ENCODE measurements around the gene FTCDNL1. TPM values are rescaled to one million over a fixed set of nuclear protein-coding genes. Genes with fewer than 3 reads are reported as not detected.

The FTCDNL1 gene
- total and polyA plus RNA-seq, 2 of the 13 experiments (the other 11 are each of a cell fraction or from before 2014, with no cell fraction given) = 0.98 to 1.4 TPM

- no peak for TF ChIP-seq CTCF (CRISPR knock-in tag; IDR thresholded peaks at IDR 0.05)
- TF ChIP-seq PBX3 (CRISPR knock-in tag; IDR thresholded peaks at IDR 0.05; ENCODE audit: borderline replicate concordance) = no peak
- TF ChIP-seq ZNF317 (CRISPR knock-in tag; IDR thresholded peaks at IDR 0.05) = peak; percentile 56; the same call in 1 of the 2 replicates
- no peak for TF ChIP-seq ETV6 (CRISPR knock-in tag; conservative IDR thresholded peaks at IDR 0.05)
- TF ChIP-seq PPARG (CRISPR knock-in tag; conservative IDR thresholded peaks at IDR 0.05) = peak; percentile 91
- no peak for TF ChIP-seq CENPBD1 (CRISPR knock-in tag; IDR thresholded peaks at IDR 0.05; ENCODE audit: borderline replicate concordance, low read depth)
- TF ChIP-seq ZFP36L1 (CRISPR knock-in tag; IDR thresholded peaks at IDR 0.05) = no peak
- TF ChIP-seq TAF15 (IDR thresholded peaks at IDR 0.05; ENCODE audit: low read depth, low read length, poor library complexity, severe bottlenecking) = no peak
- TF ChIP-seq ZNF652 (CRISPR knock-in tag; IDR thresholded peaks at IDR 0.05; ENCODE audit: borderline replicate concordance, low read depth) = peak; percentile 64; the same call in 1 of the 2 replicates
- no peak for TF ChIP-seq DNMT1 (CRISPR knock-in tag; IDR thresholded peaks at IDR 0.05)
- peak; percentile 80 for TF ChIP-seq HDAC2 (CRISPR knock-in tag; IDR thresholded peaks at IDR 0.05)
- TF ChIP-seq ZNF235 (CRISPR knock-in tag; IDR thresholded peaks at IDR 0.05; ENCODE audit: borderline replicate concordance) = no peak
- TF ChIP-seq, protein P1, sequence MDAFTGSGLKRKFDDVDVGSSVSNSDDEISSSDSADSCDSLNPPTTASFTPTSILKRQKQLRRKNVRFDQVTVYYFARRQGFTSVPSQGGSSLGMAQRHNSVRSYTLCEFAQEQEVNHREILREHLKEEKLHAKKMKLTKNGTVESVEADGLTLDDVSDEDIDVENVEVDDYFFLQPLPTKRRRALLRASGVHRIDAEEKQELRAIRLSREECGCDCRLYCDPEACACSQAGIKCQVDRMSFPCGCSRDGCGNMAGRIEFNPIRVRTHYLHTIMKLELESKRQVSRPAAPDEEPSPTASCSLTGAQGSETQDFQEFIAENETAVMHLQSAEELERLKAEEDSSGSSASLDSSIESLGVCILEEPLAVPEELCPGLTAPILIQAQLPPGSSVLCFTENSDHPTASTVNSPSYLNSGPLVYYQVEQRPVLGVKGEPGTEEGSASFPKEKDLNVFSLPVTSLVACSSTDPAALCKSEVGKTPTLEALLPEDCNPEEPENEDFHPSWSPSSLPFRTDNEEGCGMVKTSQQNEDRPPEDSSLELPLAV (CRISPR knock-in tag; conservative IDR thresholded peaks at IDR 0.05; ENCODE audit: low read depth) = no peak
- peak; percentile 70 for TF ChIP-seq TRIM24 (CRISPR knock-in tag; IDR thresholded peaks at IDR 0.05)
- TF ChIP-seq MAFK (conservative IDR thresholded peaks at IDR 0.05 in 1 of 2, IDR thresholded peaks at IDR 0.05 in 1 of 2; ENCODE audit: low read length in 2 of 2) = no peak
- TF ChIP-seq ZFAT (CRISPR knock-in tag; conservative IDR thresholded peaks at IDR 0.05) = no peak
- no peak for TF ChIP-seq SNAPC5 (CRISPR knock-in tag; IDR thresholded peaks at IDR 0.05; ENCODE audit: borderline replicate concordance)
- TF ChIP-seq CHD2 (IDR thresholded peaks at IDR 0.05; ENCODE audit: low read depth, low read length) = no peak
- no peak for TF ChIP-seq ZFP37 (CRISPR knock-in tag; IDR thresholded peaks at IDR 0.05; ENCODE audit: borderline replicate concordance)
- no peak for TF ChIP-seq ZNF777 (CRISPR knock-in tag; IDR thresholded peaks at IDR 0.05)
- peak; percentile 84; the same call in 1 of the 2 replicates for TF ChIP-seq ZNF614 (CRISPR knock-in tag; IDR thresholded peaks at IDR 0.05; ENCODE audit: borderline replicate concordance)
- no peak for TF ChIP-seq PRDM4 (CRISPR knock-in tag; IDR thresholded peaks at IDR 0.05; ENCODE audit: borderline replicate concordance)
Observed at GRCh38 chr2:199738727-199739412, 112.1 kb downstream of the FTCDNL1 start (continued).
